ENCODE data around the gene TRABD2B. TPM values are rescaled to one million over a fixed set of nuclear protein-coding genes. Genes with fewer than 3 reads are reported as not detected.

The TRABD2B gene
- total and polyA plus RNA-seq, 2 donors (not counting 1 experiment from before 2014, with no cell fraction given), result under 0.01 TPM; not detected in 1

GRCh38 chr1:47805921-47806361 is 191.2 kb downstream of the TRABD2B start:
- no peaks in the 10 kb centered on the region for H3K9me3 ChIP-seq (ENCODE audit: control insufficient read depth, insufficient read depth, low read depth, low read length)
- H2AFZ ChIP-seq (ENCODE audit: low read length), result no peak overlapping the region
- no peaks in the 10 kb centered on the region for H3K36me3 ChIP-seq (ENCODE audit: control insufficient read depth, insufficient read depth, low read length)
- no peak overlapping the region for H3K4me3 ChIP-seq (replicated peaks in 1 of 4; ENCODE audit: control extremely low read depth in 1 of 4, insufficient read depth in 1 of 4, low read depth in 3 of 4, low read length in 4 of 4)
- no peaks in the 10 kb centered on the region for H3K79me2 ChIP-seq (ENCODE audit: control insufficient read depth, insufficient read depth, low read length)
- no peak for DNase-seq (ENCODE audit: low read depth in 2 of 2)
- TF ChIP-seq CTCF (conservative IDR thresholded peaks at IDR 0.05 in 1 of 2, IDR thresholded peaks at IDR 0.05 in 1 of 2; ENCODE audit: low read depth in 1 of 2, low read length in 2 of 2) (no peak), EZH2 (IDR thresholded peaks at IDR 0.05; ENCODE audit: low read length, missing control alignments) (no peak)
- no peak overlapping the region for H3K4me2 ChIP-seq (ENCODE audit: extremely low read depth, insufficient read depth, low read length)
- H3K4me1 ChIP-seq (ENCODE audit: control insufficient read depth, extremely low read depth, insufficient read depth, low read length), result no peaks in the 10 kb centered on the region
- H3K27ac ChIP-seq (ENCODE audit: insufficient read depth, low read length), result no peak overlapping the region
- no peak overlapping the region for H3K9ac ChIP-seq (ENCODE audit: insufficient read depth, low read length)
- no peaks in the 10 kb centered on the region for H3K27me3 ChIP-seq (ENCODE audit: control insufficient read depth, insufficient read depth, low read length)
- H4K20me1 ChIP-seq (ENCODE audit: control insufficient read depth, extremely low read depth, insufficient read depth, low read length), result no peaks in the 10 kb centered on the region

- no peaks in the 10 kb centered on the region for H3K27me3 ChIP-seq (ENCODE audit: control insufficient read depth, insufficient read depth, low read length)
- no peak overlapping the region for H3K9ac ChIP-seq (ENCODE audit: insufficient read depth, low read length)
- no peaks in the 10 kb centered on the region for H4K20me1 ChIP-seq (ENCODE audit: control insufficient read depth, extremely low read depth, insufficient read depth, low read length)
- no peak for DNase-seq (ENCODE audit: low read depth in 2 of 2)
- H3K4me3 ChIP-seq (replicated peaks in 1 of 4; ENCODE audit: control extremely low read depth in 1 of 4, insufficient read depth in 1 of 4, low read depth in 3 of 4, low read length in 4 of 4), result no peak overlapping the region
- H3K9me3 ChIP-seq (ENCODE audit: control insufficient read depth, insufficient read depth, low read depth, low read length), result no peaks in the 10 kb centered on the region
- H3K4me1 ChIP-seq (ENCODE audit: control insufficient read depth, extremely low read depth, insufficient read depth, low read length), result no peaks in the 10 kb centered on the region
- TF ChIP-seq EZH2 (IDR thresholded peaks at IDR 0.05; ENCODE audit: low read length, missing control alignments), result no peak
- no peak for TF ChIP-seq CTCF (conservative IDR thresholded peaks at IDR 0.05 in 1 of 2, IDR thresholded peaks at IDR 0.05 in 1 of 2; ENCODE audit: low read depth in 1 of 2, low read length in 2 of 2)
- no peaks in the 10 kb centered on the region for H3K36me3 ChIP-seq (ENCODE audit: control insufficient read depth, insufficient read depth, low read length)
- no peak overlapping the region for H3K4me2 ChIP-seq (ENCODE audit: extremely low read depth, insufficient read depth, low read length)
- H2AFZ ChIP-seq (ENCODE audit: low read length), result no peak overlapping the region
- H3K79me2 ChIP-seq (ENCODE audit: control insufficient read depth, insufficient read depth, low read length), result no peaks in the 10 kb centered on the region
- no peak overlapping the region for H3K27ac ChIP-seq (ENCODE audit: insufficient read depth, low read length)
These were observed 192.2 kb downstream of the TRABD2B start for GRCh38 chr1:47805018-47805417.

GRCh38 chr1:47803815-47804501 is 193.2 kb downstream of the TRABD2B start:
- Histone ChIP-seq H3K27me3 (ENCODE audit: control insufficient read depth, insufficient read depth, low read length) (no peaks in the 10 kb centered on the region), H3K27ac (ENCODE audit: insufficient read depth, low read length) (no peak overlapping the region), H3K4me3 (replicated peaks in 1 of 4; ENCODE audit: control extremely low read depth in 1 of 4, insufficient read depth in 1 of 4, low read depth in 3 of 4, low read length in 4 of 4) (no peak overlapping the region), H3K4me1 (ENCODE audit: control insufficient read depth, extremely low read depth, insufficient read depth, low read length) (no peaks in the 10 kb centered on the region), H3K79me2 (ENCODE audit: control insufficient read depth, insufficient read depth, low read length) (no peaks in the 10 kb centered on the region), H2AFZ (ENCODE audit: low read length) (no peak overlapping the region), H3K36me3 (ENCODE audit: control insufficient read depth, insufficient read depth, low read length) (no peaks in the 10 kb centered on the region), H3K4me2 (ENCODE audit: extremely low read depth, insufficient read depth, low read length) (no peak overlapping the region), H3K9ac (ENCODE audit: insufficient read depth, low read length) (no peak overlapping the region), H3K9me3 (ENCODE audit: control insufficient read depth, insufficient read depth, low read depth, low read length) (no peaks in the 10 kb centered on the region), H4K20me1 (ENCODE audit: control insufficient read depth, extremely low read depth, insufficient read depth, low read length) (no peaks in the 10 kb centered on the region)
- TF ChIP-seq CTCF (conservative IDR thresholded peaks at IDR 0.05 in 1 of 2, IDR thresholded peaks at IDR 0.05 in 1 of 2; ENCODE audit: low read depth in 1 of 2, low read length in 2 of 2), result no peak
- no peak for TF ChIP-seq EZH2 (IDR thresholded peaks at IDR 0.05; ENCODE audit: low read length, missing control alignments)
- no peak for DNase-seq (ENCODE audit: low read depth in 2 of 2)
